Adrenal gland (tissue), 12 donors: ENCODE measurements around the gene ADAM10. TPM values are rescaled to one million over a fixed set of nuclear protein-coding genes. Genes with fewer than 3 reads are reported as not detected.
A peak's percentile ranks its signal among the peaks of the same experiment; 100 is the strongest.

Experiments
- DNase-seq, 7 donors: peaks; one replicate each; pipeline ENCODE4 v3.0.0-alpha.2; 2019 to 2020
- H3K27ac ChIP-seq, 5 donors: fragments of 200-600 bp; sonication (generic) in 4 of 5; 1 replicate in 3 of 5; 2 replicates in 2 of 5; pipeline versions ENCODE4 v1.5.1 to v1.8.0; 2016 to 2020; ENCODE audit warnings: mild to moderate bottlenecking in 1 of 5
- H3K27me3 ChIP-seq: fragments of 200-600 bp; 2 replicates; pipeline ENCODE4 v1.8.0; 2021
- H3K36me3 ChIP-seq, 2 donors: fragments of 200-600 bp; replicated peaks in 1 of 2; 1 replicate in 1 of 2; 2 replicates in 1 of 2; pipeline versions ENCODE4 v1.5.1 to v1.8.0; 2018 to 2022
- H3K4me1 ChIP-seq, 2 donors: fragments of 200-600 bp; replicated peaks in 1 of 2; 1 replicate in 1 of 2; 2 replicates in 1 of 2; pipeline versions ENCODE4 v1.5.1 to v1.8.0; 2018 to 2021
- H3K4me3 ChIP-seq, 4 donors: fragments of 200-600 bp; sonication (generic) in 3 of 4; one replicate each; pipeline ENCODE4 v1.5.1; 2016 to 2018
- H3K9me3 ChIP-seq, 3 donors: fragments of 200-600 bp; sonication (generic) in 1 of 3; replicated peaks in 1 of 3; 1 replicate in 2 of 3; 2 replicates in 1 of 3; pipeline versions ENCODE4 v1.5.1 to v1.8.0; 2016 to 2021
- POLR2A ChIP-seq, 2 donors: fragments of 450-650 bp; IDR thresholded peaks; one replicate each; pipeline ENCODE4 v1.6.1; 2017; ENCODE audit warnings: antibody characterized with exemption in 2 of 2, mild to moderate bottlenecking in 2 of 2, moderate library complexity in 1 of 2
- WGBS, 4 donors: extraction: QIAGEN DNeasy Blood & Tissue Kit in 2 of 4; methylation state at CpG; one replicate each; pipeline versions ENCODE4 v1.1.5 to v1.1.7; 2013 to 2017; 5-methylcytosine and 5-hydroxymethylcytosine counted together
- intact Hi-C, 2 donors: fragments of 100-400 bp; cut with DNase I; formaldehyde crosslinking; loops; one replicate each; pipeline versions ENCODE4 v1.14.1 to v1.15.0; 2022 to 2023
- polyA plus RNA-seq, 3 donors: library from polyadenylated mRNA; stranded (reverse); fragments of 200-250 nt in 2 of 3; fragments of 350-450 nt in 1 of 3; fragmentation: Illumina TruSeq in 1 of 3; extraction: RNeasy Lipid Tissue Mini Kit (QIAGEN cat#74804) in 1 of 3; gene quantifications; one replicate each; pipeline ENCODE4 v1.2.3, GENCODE V29; 2013 to 2014
- total RNA-seq, 9 donors: library from RNA; depleted of rRNA in 4 of 9; stranded (reverse); fragments of >200 nt in 4 of 9; fragments of 120-200 nt in 1 of 9; fragmentation: NEBNext Ultra II Directional in 1 of 9; extraction: Animal tissue kit (Norgen Biotek cat#: 25700) in 1 of 9; gene quantifications; one replicate each; pipeline versions ENCODE4 v1.1.0 to v1.2.4, GENCODE V29; 2013 to 2023
- TF ChIP-seq, protein P1 (sequence below), 6 experiments: fragments of 450-650 bp in 4 of 6; fragments of 200-600 bp in 2 of 6; sonication (generic) in 1 of 6; IDR thresholded peaks; 1 replicate in 5 of 6; 2 replicates in 1 of 6; pipeline versions ENCODE4 v1.5.1 to v1.8.0; 2016 to 2021; ENCODE audit warnings: antibody characterized with exemption in 6 of 6, mild to moderate bottlenecking in 2 of 6, moderate library complexity in 1 of 6
- donor health status: healthy with polysubstance abuse.
- donor health status: Bipolar disorder and iron deficiency.
- donor health status: DM: yes; HTN: yes; CAD: no.
- donor health status: DM: no; HTN: no; CAD: no.
- donor health status: DM: no; HTN: no; CAD: no.
- donor health status: DM: yes; HTN: yes; CAD: no.

Gene ADAM10
- total and polyA plus RNA-seq, 12 donors: 6.2 to 97.9 (median 50.7) TPM

DNA sequence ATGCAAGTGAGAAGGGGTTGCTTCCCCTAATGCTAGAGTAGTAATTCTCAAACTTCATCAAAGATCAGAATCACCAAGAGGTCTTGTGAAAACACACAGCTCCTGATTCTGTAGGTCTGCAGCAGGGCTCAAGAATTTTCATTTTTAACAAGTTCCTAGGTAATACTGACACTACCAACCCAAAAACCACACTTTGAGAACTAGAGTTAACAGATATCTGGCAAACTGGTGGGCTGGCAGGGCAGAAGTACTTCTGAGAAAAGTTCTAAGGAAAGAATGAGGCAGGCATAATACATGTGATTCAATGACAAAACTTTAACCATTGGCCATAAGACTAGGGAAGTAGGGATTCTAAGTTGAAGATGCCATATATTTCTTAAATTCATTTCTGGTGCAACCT lies 12.8 kb upstream of the ADAM10 start:
- DNase-seq: no peak
- intact Hi-C loops: loop anchor here in 1 of 2 donors (10.0 kb wide), 1 partner anchor 537 kb away; no protein-coding TSS in a partner anchor
- H3K27me3 ChIP-seq: no peaks in the 10 kb centered on the region
- no peaks in the 10 kb centered on the region for H3K4me1 ChIP-seq
- no peak overlapping the region for H3K27ac ChIP-seq
- H3K36me3 ChIP-seq: no peaks in the 10 kb centered on the region
- no peak for TF ChIP-seq POLR2A (IDR thresholded peaks at IDR 0.05)
- TF ChIP-seq, protein P1, sequence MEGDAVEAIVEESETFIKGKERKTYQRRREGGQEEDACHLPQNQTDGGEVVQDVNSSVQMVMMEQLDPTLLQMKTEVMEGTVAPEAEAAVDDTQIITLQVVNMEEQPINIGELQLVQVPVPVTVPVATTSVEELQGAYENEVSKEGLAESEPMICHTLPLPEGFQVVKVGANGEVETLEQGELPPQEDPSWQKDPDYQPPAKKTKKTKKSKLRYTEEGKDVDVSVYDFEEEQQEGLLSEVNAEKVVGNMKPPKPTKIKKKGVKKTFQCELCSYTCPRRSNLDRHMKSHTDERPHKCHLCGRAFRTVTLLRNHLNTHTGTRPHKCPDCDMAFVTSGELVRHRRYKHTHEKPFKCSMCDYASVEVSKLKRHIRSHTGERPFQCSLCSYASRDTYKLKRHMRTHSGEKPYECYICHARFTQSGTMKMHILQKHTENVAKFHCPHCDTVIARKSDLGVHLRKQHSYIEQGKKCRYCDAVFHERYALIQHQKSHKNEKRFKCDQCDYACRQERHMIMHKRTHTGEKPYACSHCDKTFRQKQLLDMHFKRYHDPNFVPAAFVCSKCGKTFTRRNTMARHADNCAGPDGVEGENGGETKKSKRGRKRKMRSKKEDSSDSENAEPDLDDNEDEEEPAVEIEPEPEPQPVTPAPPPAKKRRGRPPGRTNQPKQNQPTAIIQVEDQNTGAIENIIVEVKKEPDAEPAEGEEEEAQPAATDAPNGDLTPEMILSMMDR (IDR thresholded peaks at IDR 0.05): no peak
- no peak overlapping the region for H3K4me3 ChIP-seq
- H3K9me3 ChIP-seq: peaks cover 0 to 11% (median 0%) of the 10 kb centered on the region in 3 donors

DNA sequence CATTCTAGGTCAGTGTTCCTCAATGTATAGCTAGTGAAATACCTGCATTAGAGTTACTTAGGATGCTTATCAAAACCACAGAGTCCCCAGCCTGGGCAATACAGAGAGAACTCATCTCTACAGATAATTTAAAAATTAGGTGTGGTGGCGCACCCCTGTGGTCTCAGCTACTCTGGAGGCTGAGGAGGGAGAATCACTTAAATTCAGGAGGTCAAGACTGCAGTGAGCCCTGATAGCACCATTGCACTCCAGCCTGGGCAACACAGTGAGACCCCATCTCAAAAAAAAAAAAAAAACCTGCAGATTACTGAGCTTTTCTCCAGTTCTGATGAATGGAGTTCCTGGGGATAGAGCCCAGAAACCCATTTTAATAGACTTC lies 11.5 kb upstream of the ADAM10 start:
- Histone ChIP-seq H3K4me1 (no peaks in the 10 kb centered on the region), H3K36me3 (no peaks in the 10 kb centered on the region), H3K4me3 (no peak overlapping the region), H3K27ac (no peak overlapping the region), H3K9me3 (peaks cover 0 to 11% (median 0%) of the 10 kb centered on the region in 3 donors), H3K27me3 (no peaks in the 10 kb centered on the region)
- intact Hi-C loops: loop anchor here in 1 of 2 donors (2.0 to 10.0 kb wide), 2 partner anchors 492 to 536 kb away; no protein-coding TSS in a partner anchor
- no peak for DNase-seq
- 86 to 100% (median 92%) methylated on average over 1 of the region's 1 CpG for WGBS, 4 donors
- no peak for TF ChIP-seq POLR2A (IDR thresholded peaks at IDR 0.05)
- TF ChIP-seq, protein P1 (IDR thresholded peaks at IDR 0.05): no peak

DNA sequence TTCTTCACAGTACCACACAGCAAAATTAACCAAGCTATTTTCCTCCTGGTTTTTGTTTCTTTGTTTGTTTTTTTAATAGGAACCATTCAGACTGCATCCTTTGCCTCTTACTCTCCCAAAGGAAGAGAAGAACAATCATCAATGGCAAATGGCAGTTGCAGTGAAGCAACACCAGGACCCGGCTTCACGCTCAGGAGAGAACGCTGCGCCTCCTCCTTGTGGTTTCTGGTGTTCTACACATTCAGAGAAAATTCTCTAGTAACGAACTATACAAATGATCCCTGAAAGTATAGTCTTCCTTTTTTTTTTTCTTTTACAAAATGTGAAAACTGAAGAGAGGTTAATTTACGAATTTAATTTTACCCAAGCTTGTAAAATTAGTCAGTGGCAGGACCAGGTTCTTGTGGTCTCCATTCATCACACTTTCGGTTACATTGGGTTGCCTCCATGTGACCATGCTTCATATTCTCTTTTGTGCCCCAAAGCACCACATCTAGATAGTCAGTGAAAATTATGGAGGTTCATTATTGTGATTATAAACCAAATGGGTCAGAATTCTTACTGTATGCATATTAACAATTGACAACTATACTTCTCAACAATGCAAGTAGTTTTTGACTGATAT lies 11.0 kb upstream of the ADAM10 start:
- TF ChIP-seq, protein P1 (IDR thresholded peaks at IDR 0.05): no peak
- TF ChIP-seq POLR2A (IDR thresholded peaks at IDR 0.05): no peak
- Histone ChIP-seq H3K4me1 (no peaks in the 10 kb centered on the region), H3K27me3 (no peaks in the 10 kb centered on the region), H3K4me3 (no peak overlapping the region), H3K27ac (no peak overlapping the region), H3K9me3 (peaks cover 0 to 11% (median 0%) of the 10 kb centered on the region in 3 donors), H3K36me3 (no peaks in the 10 kb centered on the region)
- 78 to 86% (median 84%) methylated on average over 7 of the region's 7 CpGs for WGBS, 4 donors
- intact Hi-C loops: loop anchor here in 1 of 2 donors (2.0 to 10.0 kb wide), 2 partner anchors 492 to 536 kb away; no protein-coding TSS in a partner anchor
- DNase-seq: no peak

DNA sequence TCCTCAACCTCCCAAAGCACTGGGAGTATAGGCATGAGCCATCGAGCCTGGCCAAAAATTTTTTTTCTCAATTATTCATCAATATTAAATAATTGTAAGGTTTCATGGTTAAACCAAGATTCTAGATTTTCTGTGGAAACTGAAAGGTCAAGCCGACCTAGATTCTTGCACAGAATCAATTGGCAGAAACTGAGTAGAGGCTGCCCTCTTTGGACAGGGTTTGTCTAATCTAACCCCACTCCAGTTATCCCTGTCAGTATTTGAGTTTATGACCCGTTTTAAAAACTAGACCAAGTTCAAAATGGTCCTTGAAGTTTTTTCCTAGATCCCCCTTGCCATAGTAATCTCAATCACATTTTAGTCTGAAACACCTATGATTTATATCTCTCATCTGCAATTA lies 8.6 kb upstream of the ADAM10 start:
- TF ChIP-seq, protein P1 (IDR thresholded peaks at IDR 0.05): peak in 5 of 6 experiments; percentile 25 to 48 (median 37)
- no peak for TF ChIP-seq POLR2A (IDR thresholded peaks at IDR 0.05)
- WGBS, 4 donors: 10 to 27% (median 15%) methylated on average over 3 of the region's 3 CpGs
- DNase-seq: peak in 3 of 7 donors; percentile 32 to 51 (median 35)
- H3K27me3 ChIP-seq: no peaks in the 10 kb centered on the region
- H3K27ac ChIP-seq: no peak overlapping the region
- intact Hi-C loops: no loop called here
- H3K9me3 ChIP-seq: no peaks in the 10 kb centered on the region
- no peaks in the 10 kb centered on the region for H3K36me3 ChIP-seq
- H3K4me1 ChIP-seq: no peaks in the 10 kb centered on the region
- H3K4me3 ChIP-seq: no peak overlapping the region
